HepG2 (cell line): Measurements from ENCODE around the gene KANSL3. TPM values are rescaled to one million over a fixed set of nuclear protein-coding genes. Genes with fewer than 3 reads are reported as not detected.

Source experiments
- CAMTA2 ChIP-seq: sonication (generic); formaldehyde crosslinking; IDR thresholded peaks from 2 replicates; pipeline ENCODE4 v1.4.0; 2020; ENCODE audit warnings: mild to moderate bottlenecking, missing genetic modification reagents, borderline replicate concordance
- ELF3 ChIP-seq: IDR thresholded peaks from 2 replicates; pipeline ENCODE4 v1.6.1; 2016; ENCODE audit warnings: missing genetic modification reagents, missing compliant biosample characterization
- ERF ChIP-seq: IDR thresholded peaks from 2 replicates; pipeline ENCODE4 v1.6.1; 2018; ENCODE audit warnings: missing biosample characterization, missing genetic modification reagents
- GATA4 ChIP-seq: sonication (generic); IDR thresholded peaks from 2 replicates; pipeline ENCODE4 v1.6.1; 2016; ENCODE audit warnings: antibody characterized with exemption, low read depth, borderline replicate concordance
- GFI1 ChIP-seq: sonication (generic); formaldehyde crosslinking; IDR thresholded peaks from 2 replicates; pipeline ENCODE4 v1.5.0; 2020; ENCODE audit warnings: missing genetic modification reagents, mild to moderate bottlenecking, borderline replicate concordance
- HIVEP1 ChIP-seq: sonication (generic); formaldehyde crosslinking; IDR thresholded peaks from 2 replicates; pipeline ENCODE4 v1.4.0; 2020; ENCODE audit warnings: mild to moderate bottlenecking, missing genetic modification reagents
- SATB2 ChIP-seq: sonication (generic); formaldehyde crosslinking; IDR thresholded peaks from 2 replicates; pipeline ENCODE4 v1.5.0; 2020; ENCODE audit warnings: missing genetic modification reagents
- SNAI1 ChIP-seq: sonication (generic); formaldehyde crosslinking; IDR thresholded peaks from 2 replicates; pipeline ENCODE4 v1.5.0; 2020; ENCODE audit warnings: mild to moderate bottlenecking, missing genetic modification reagents, borderline replicate concordance
- ZBTB4 ChIP-seq: sonication (generic); formaldehyde crosslinking; IDR thresholded peaks from 2 replicates; pipeline ENCODE4 v1.4.0; 2020; ENCODE audit warnings: missing genetic modification reagents, mild to moderate bottlenecking, borderline replicate concordance
- ZFP41 ChIP-seq: sonication (generic); formaldehyde crosslinking; IDR thresholded peaks from 2 replicates; pipeline ENCODE4 v1.4.0; 2020; ENCODE audit warnings: mild to moderate bottlenecking, missing genetic modification reagents, borderline replicate concordance
- ZNF296 ChIP-seq: sonication (generic); formaldehyde crosslinking; conservative IDR thresholded peaks from 2 replicates; pipeline ENCODE4 v1.5.0; 2020; ENCODE audit warnings: mild to moderate bottlenecking, missing genetic modification reagents
- ZNF343 ChIP-seq: sonication (generic); formaldehyde crosslinking; IDR thresholded peaks from 2 replicates; pipeline ENCODE4 v1.4.0; 2020; ENCODE audit warnings: mild to moderate bottlenecking, missing genetic modification reagents
- ZNF556 ChIP-seq: sonication (generic); formaldehyde crosslinking; IDR thresholded peaks from 2 replicates; pipeline ENCODE4 v1.4.0; 2020; ENCODE audit warnings: mild to moderate bottlenecking, missing genetic modification reagents, borderline replicate concordance
- ZNF563 ChIP-seq: sonication (generic); formaldehyde crosslinking; IDR thresholded peaks from 2 replicates; pipeline ENCODE4 v1.8.0; 2022; ENCODE audit warnings: mild to moderate bottlenecking, moderate library complexity, missing genetic modification reagents
- ZNF839 ChIP-seq: sonication (generic); formaldehyde crosslinking; IDR thresholded peaks from 2 replicates; pipeline ENCODE4 v1.4.0; 2020; ENCODE audit warnings: missing genetic modification reagents, mild to moderate bottlenecking, borderline replicate concordance
- ZXDC ChIP-seq: sonication (generic); formaldehyde crosslinking; IDR thresholded peaks from 2 replicates; pipeline ENCODE4 v1.5.0; 2020; ENCODE audit warnings: mild to moderate bottlenecking, missing genetic modification reagents
- polyA plus RNA-seq, 8 experiments: library from polyadenylated mRNA; depleted of rRNA in 3 of 8; stranded (reverse) in 7 of 8; unstranded in 1 of 8; fragments of >200 nt; fragmentation: Illumina TruSeq in 4 of 8; extraction: Trizol in 4 of 8; gene quantifications; 2 replicates each; pipeline versions ENCODE4 v1.2.1 to v1.2.3, GENCODE V29; 2011 to 2016; ENCODE audit warnings: low read depth in 4 of 8, missing spikeins in 1 of 8, mixed read lengths in 1 of 8; ENCODE audit not compliant: insufficient read depth in 1 of 8
- total RNA-seq, 5 experiments: library from RNA; depleted of rRNA; stranded (reverse); fragments of >200 nt; fragmentation: Illumina TruSeq; extraction: Trizol; gene quantifications; 2 replicates each; pipeline ENCODE4 v1.2.3, GENCODE V29; 2016; ENCODE audit warnings: low read depth in 1 of 5
- TF ChIP-seq, protein P1 (sequence below): sonication (generic); formaldehyde crosslinking; IDR thresholded peaks from 2 replicates; pipeline ENCODE4 v1.9.0; 2022; ENCODE audit warnings: low read depth, missing genetic modification reagents
- TF ChIP-seq, protein P2 (sequence below): sonication (generic); formaldehyde crosslinking; IDR thresholded peaks from 2 replicates; pipeline ENCODE4 v1.9.0; 2021; ENCODE audit warnings: missing genetic modification reagents, mild to moderate bottlenecking, borderline replicate concordance

The KANSL3 gene
- total and polyA plus RNA-seq, 2 of the 13 experiments (the other 11 are each of a cell fraction or from before 2014, with no cell fraction given) = 20.8 to 37.3 TPM

DNA sequence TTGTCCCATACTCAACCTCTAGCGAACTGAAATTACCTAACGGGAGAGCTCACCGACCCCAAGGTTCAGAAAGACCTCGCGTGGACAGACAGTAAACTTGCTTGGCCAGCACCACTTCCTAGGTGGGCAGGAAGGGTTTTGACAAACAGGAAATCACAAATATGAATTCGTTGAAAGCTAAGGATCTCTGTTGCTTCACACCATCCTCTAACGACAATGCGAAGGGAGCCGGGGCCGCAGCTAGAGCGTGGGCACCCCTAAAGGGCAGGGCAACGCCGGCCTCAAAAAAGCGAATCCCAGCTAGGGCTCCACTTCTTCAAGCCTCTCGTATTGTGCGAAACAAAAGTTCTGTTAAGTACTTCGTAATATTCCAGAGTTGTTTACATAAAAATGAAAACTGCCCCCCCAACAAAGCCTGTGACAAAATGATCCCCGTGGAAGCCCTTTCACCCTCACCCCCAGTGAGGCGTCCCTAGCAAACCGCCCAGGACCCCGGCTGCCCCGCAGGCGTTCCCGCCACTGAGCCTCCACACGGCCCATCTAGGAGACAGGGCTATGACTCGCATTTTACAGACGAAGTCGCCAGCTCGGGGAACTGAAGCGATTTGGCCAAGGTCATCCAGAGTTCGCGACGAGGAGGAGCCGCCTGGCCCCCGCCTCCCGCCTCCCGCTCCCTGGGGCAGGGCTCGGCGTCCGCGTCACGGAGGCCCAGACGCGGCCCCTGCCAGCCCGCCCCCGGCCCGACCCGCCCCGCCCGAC is 548 bp downstream of the KANSL3 start (continued):
- TF ChIP-seq, protein P1, sequence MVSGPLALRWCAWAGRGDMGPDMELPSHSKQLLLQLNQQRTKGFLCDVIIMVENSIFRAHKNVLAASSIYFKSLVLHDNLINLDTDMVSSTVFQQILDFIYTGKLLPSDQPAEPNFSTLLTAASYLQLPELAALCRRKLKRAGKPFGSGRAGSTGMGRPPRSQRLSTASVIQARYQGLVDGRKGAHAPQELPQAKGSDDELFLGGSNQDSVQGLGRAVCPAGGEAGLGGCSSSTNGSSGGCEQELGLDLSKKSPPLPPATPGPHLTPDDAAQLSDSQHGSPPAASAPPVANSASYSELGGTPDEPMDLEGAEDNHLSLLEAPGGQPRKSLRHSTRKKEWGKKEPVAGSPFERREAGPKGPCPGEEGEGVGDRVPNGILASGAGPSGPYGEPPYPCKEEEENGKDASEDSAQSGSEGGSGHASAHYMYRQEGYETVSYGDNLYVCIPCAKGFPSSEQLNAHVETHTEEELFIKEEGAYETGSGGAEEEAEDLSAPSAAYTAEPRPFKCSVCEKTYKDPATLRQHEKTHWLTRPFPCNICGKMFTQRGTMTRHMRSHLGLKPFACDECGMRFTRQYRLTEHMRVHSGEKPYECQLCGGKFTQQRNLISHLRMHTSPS (CRISPR knock-in tag) = 0 out of 2 replicates have a peak, but pooled peaks have one; percentile 31
- TF ChIP-seq ELF3 (CRISPR knock-in tag) (no peak), ZNF839 (CRISPR knock-in tag) (peak; percentile 45; the same call in 1 of the 2 replicates), ZNF563 (no peak), ZBTB4 (peak; percentile 9; the same call in 1 of the 2 replicates), SATB2 (CRISPR knock-in tag) (0 out of 2 replicates have a peak, but pooled peaks have one; percentile 19), HIVEP1 (CRISPR knock-in tag) (peak; percentile 3; the same call in 1 of the 2 replicates), CAMTA2 (peak; percentile 51; the same call in 1 of the 2 replicates), SNAI1 (CRISPR knock-in tag) (0 out of 2 replicates have a peak, but pooled peaks have one; percentile 27), GFI1 (CRISPR knock-in tag) (0 out of 2 replicates have a peak, but pooled peaks have one; percentile 9), ZNF556 (CRISPR knock-in tag) (no peak), GATA4 (no peak), ZNF296 (peak; percentile 77; the same call in 1 of the 2 replicates), ZFP41 (no peak), ERF (CRISPR knock-in tag) (peak; percentile 13; the same call in 1 of the 2 replicates), ZXDC (CRISPR knock-in tag) (peak; percentile 85; the same call in 1 of the 2 replicates), ZNF343 (0 out of 2 replicates have a peak, but pooled peaks have one; percentile 26)
- TF ChIP-seq, protein P2, sequence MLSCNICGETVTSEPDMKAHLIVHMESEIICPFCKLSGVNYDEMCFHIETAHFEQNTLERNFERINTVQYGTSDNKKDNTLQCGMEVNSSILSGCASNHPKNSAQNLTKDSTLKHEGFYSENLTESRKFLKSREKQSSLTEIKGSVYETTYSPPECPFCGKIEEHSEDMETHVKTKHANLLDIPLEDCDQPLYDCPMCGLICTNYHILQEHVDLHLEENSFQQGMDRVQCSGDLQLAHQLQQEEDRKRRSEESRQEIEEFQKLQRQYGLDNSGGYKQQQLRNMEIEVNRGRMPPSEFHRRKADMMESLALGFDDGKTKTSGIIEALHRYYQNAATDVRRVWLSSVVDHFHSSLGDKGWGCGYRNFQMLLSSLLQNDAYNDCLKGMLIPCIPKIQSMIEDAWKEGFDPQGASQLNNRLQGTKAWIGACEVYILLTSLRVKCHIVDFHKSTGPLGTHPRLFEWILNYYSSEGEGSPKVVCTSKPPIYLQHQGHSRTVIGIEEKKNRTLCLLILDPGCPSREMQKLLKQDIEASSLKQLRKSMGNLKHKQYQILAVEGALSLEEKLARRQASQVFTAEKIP = 0 out of 2 replicates have a peak, but pooled peaks have one; percentile 80
